ENCODE results near the gene LRRN1. TPM values are rescaled to one million over a fixed set of nuclear protein-coding genes. Genes with fewer than 3 reads are reported as not detected.

LRRN1 gene
- polyA plus RNA-seq, 2 of the 4 experiments (the other 2 are of a cell fraction): not detected

- ATAC-seq (peak in 1 of 2 experiments; percentile 25; a peak in 1 of 6 replicates), FAIRE-seq (no peak), DNase-seq (ENCODE audit: low read depth in 1 of 2, low spot score in 1 of 2) (no peak)
- ChIA-PET POLR2A (no interaction called here), CTCF (no interaction called here)
- 52% methylated on average over 44 of the region's 53 CpGs for WGBS (ENCODE audit: missing lambda C conversion rate)
- TF ChIP-seq EHF (CRISPR knock-in tag; IDR thresholded peaks at IDR 0.05) (no peak), SMC3 (IDR thresholded peaks at IDR 0.05) (no peak), RNF2 (IDR thresholded peaks at IDR 0.05; ENCODE audit: borderline replicate concordance, low read depth) (no peak), E2F6 (IDR thresholded peaks at IDR 0.05; ENCODE audit: borderline replicate concordance, low read depth) (no peak), PHF8 (IDR thresholded peaks at IDR 0.05; ENCODE audit: borderline replicate concordance, low read depth) (no peak), REST (IDR thresholded peaks at IDR 0.05) (no peak), RCOR1 (IDR thresholded peaks at IDR 0.05; ENCODE audit: low read depth, low read length) (no peak), POLR2AphosphoS2 (conservative IDR thresholded peaks at IDR 0.05; ENCODE audit: low read length) (no peak), EHMT2 (IDR thresholded peaks at IDR 0.05; ENCODE audit: low read depth) (no peak), MYC (IDR thresholded peaks at IDR 0.05; ENCODE audit: borderline replicate concordance, low read length) (no peak), HEYL (CRISPR knock-in tag; IDR thresholded peaks at IDR 0.05) (no peak), HOXA7 (CRISPR knock-in tag; IDR thresholded peaks at IDR 0.05) (no peak), CBX2 (IDR thresholded peaks at IDR 0.05; ENCODE audit: borderline replicate concordance, low read depth) (no peak)
- Histone ChIP-seq H3K4me3 (no peak overlapping the region), H3K4me2 (no peak overlapping the region), H3K27ac (no peak overlapping the region), H3K4me1 (peaks cover 6% of the 10 kb centered on the region; the same call in 1 of the 3 replicates), H3K9me3 (no peaks in the 10 kb centered on the region)
These were observed 1.7 kb downstream of the LRRN1 start for GRCh38 chr3:3800685-3801493.

GRCh38 chr3:3801494-3801841, 2.2 kb downstream of the LRRN1 start:
- ChIA-PET CTCF (no interaction called here), POLR2A (no interaction called here)
- no peak overlapping the region for H3K4me2 ChIP-seq
- FAIRE-seq (no peak), DNase-seq (ENCODE audit: low read depth in 1 of 2, low spot score in 1 of 2) (no peak), ATAC-seq (no peak)
- peaks cover 6% of the 10 kb centered on the region; the same call in 1 of the 3 replicates for H3K4me1 ChIP-seq
- no peaks in the 10 kb centered on the region for H3K9me3 ChIP-seq
- H3K4me3 ChIP-seq: no peak overlapping the region
- H3K27ac ChIP-seq: no peak overlapping the region
- WGBS (ENCODE audit: missing lambda C conversion rate): 53% methylated on average over 4 of the region's 4 CpGs
- TF ChIP-seq CHD4 (IDR thresholded peaks at IDR 0.05; ENCODE audit: borderline replicate concordance) (no peak), RFX5 (IDR thresholded peaks at IDR 0.05) (no peak), ZSCAN20 (CRISPR knock-in tag; IDR thresholded peaks at IDR 0.05) (no peak), TFCP2L1 (CRISPR knock-in tag; IDR thresholded peaks at IDR 0.05) (no peak), PBX3 (IDR thresholded peaks at IDR 0.05) (no peak), E2F6 (IDR thresholded peaks at IDR 0.05; ENCODE audit: borderline replicate concordance, low read depth) (no peak), ATOH8 (CRISPR knock-in tag; IDR thresholded peaks at IDR 0.05; ENCODE audit: low read depth) (no peak), RAD21 (conservative IDR thresholded peaks at IDR 0.05 in 1 of 2, IDR thresholded peaks at IDR 0.05 in 1 of 2) (no peak), REST (IDR thresholded peaks at IDR 0.05) (no peak), HES2 (IDR thresholded peaks at IDR 0.05) (no peak), ELK1 (IDR thresholded peaks at IDR 0.05; ENCODE audit: low read depth, low read length) (no peak), NR3C1 (IDR thresholded peaks at IDR 0.05) (no peak)
